H1 (cell line): ENCODE results near the gene SFR1. TPM values are rescaled to one million over a fixed set of nuclear protein-coding genes. Genes with fewer than 3 reads are reported as not detected.

Source experiments
- CTCF ChIA-PET: fragments of 300-600 bp; sonication (Branson Sonifier 250); formaldehyde crosslinking; loops from one replicate; lab custom pipeline; 2021; ENCODE audit not compliant: partially characterized antibody; lab: Charles Lee
- POLR2A ChIA-PET: fragments of 300-600 bp; sonication (Branson Sonifier 250); formaldehyde crosslinking; loops from one replicate; lab custom pipeline; 2021; ENCODE audit warnings: inconsistent platforms; ENCODE audit not compliant: partially characterized antibody; lab: Charles Lee
- DNase-seq, 2 experiments: peaks; one replicate each; pipeline versions ENCODE4 v3.0.0 to v3.0.0-alpha.2; 2010 to 2022; ENCODE audit warnings: low spot score in 2 of 2, low read depth in 1 of 2, mixed read lengths in 1 of 2
- FAIRE-seq: peaks from 2 replicates; lab custom pipeline; 2011; peaks lifted over from hg19 to GRCh38; lab: Jason Lieb, UNC
- H2AFZ ChIP-seq: 2 replicates; pipeline ENCODE4 v1.8.1; 2012; ENCODE audit warnings: low read length, inconsistent platforms
- H2AK5ac ChIP-seq: 2 replicates; pipeline ENCODE4 v1.6.1; 2013; ENCODE audit warnings: low read depth, low read length
- H2BK120ac ChIP-seq: replicated peaks from 2 replicates; pipeline ENCODE3; 2013; ENCODE audit warnings: low read depth, low read length, inconsistent platforms
- H2BK12ac ChIP-seq: 2 replicates; pipeline ENCODE4 v1.6.1; 2013; ENCODE audit warnings: low read depth, low read length
- H2BK15ac ChIP-seq: 2 replicates; pipeline ENCODE4 v1.6.1; 2013; ENCODE audit warnings: low read length
- H2BK20ac ChIP-seq: 2 replicates; pipeline ENCODE4 v1.6.1; 2013; ENCODE audit warnings: low read length
- H2BK5ac ChIP-seq: 2 replicates; pipeline ENCODE4 v1.6.1; 2013; ENCODE audit warnings: low read depth, low read length
- H3K14ac ChIP-seq: 2 replicates; pipeline ENCODE4 v1.6.1; 2013; ENCODE audit warnings: inconsistent platforms; ENCODE audit not compliant: insufficient read length
- H3K18ac ChIP-seq: 2 replicates; pipeline ENCODE4 v1.6.1; 2013; ENCODE audit warnings: low read length; ENCODE audit errors: extremely low read depth
- H3K23ac ChIP-seq: 2 replicates; pipeline ENCODE4 v1.6.1; 2013; ENCODE audit warnings: inconsistent platforms; ENCODE audit not compliant: insufficient read length
- H3K23me2 ChIP-seq: 2 replicates; pipeline ENCODE4 v1.6.1; 2013; ENCODE audit warnings: low read depth, low read length
- H3K27ac ChIP-seq: 2 replicates; pipeline ENCODE4 v1.6.1; 2011; ENCODE audit warnings: low read depth, low read length, inconsistent platforms
- H3K27me3 ChIP-seq, 4 experiments: replicated peaks in 1 of 4; 1 replicate in 1 of 4; 2 replicates in 3 of 4; pipeline versions ENCODE4 v1.6.1 to v1.8.1; 2011 to 2013; ENCODE audit warnings: low read length in 3 of 4, mild to moderate bottlenecking in 3 of 4, inconsistent platforms in 2 of 4, mixed read lengths in 2 of 4, moderate library complexity in 1 of 4; ENCODE audit not compliant: control insufficient read depth in 3 of 4, insufficient read depth in 3 of 4; ENCODE audit errors: extremely low read depth in 1 of 4
- H3K36me3 ChIP-seq, 4 experiments: 2 replicates each; pipeline versions ENCODE4 v1.6.1 to v1.8.1; 2011 to 2013; ENCODE audit warnings: mild to moderate bottlenecking in 4 of 4, low read length in 3 of 4, moderate library complexity in 2 of 4, control low read depth in 1 of 4, inconsistent platforms in 1 of 4; ENCODE audit not compliant: insufficient read depth in 4 of 4, control insufficient read depth in 2 of 4
- H3K4ac ChIP-seq: replicated peaks from 2 replicates; pipeline ENCODE3; 2013; ENCODE audit warnings: low read length, low read depth, mixed read lengths, inconsistent platforms; ENCODE audit not compliant: insufficient read length
- H3K4me1 ChIP-seq, 4 experiments: replicated peaks in 1 of 4; 1 replicate in 1 of 4; 2 replicates in 3 of 4; pipeline versions ENCODE4 v1.6.1 to v1.8.1; 2011 to 2013; ENCODE audit warnings: low read length in 3 of 4, inconsistent platforms in 2 of 4, mixed read lengths in 1 of 4; ENCODE audit not compliant: insufficient read depth in 4 of 4, control insufficient read depth in 3 of 4
- H3K4me2 ChIP-seq, 2 experiments: 2 replicates each; pipeline versions ENCODE4 v1.6.1 to v1.8.1; 2011 to 2013; ENCODE audit warnings: low read depth in 2 of 2, low read length in 2 of 2, control low read depth in 1 of 2, inconsistent platforms in 1 of 2, mild to moderate bottlenecking in 1 of 2; ENCODE audit not compliant: insufficient read depth in 1 of 2
- H3K4me3 ChIP-seq, 4 experiments: fragments of 200-600, 300-600 bp in 1 of 4; sonication (generic), shearing (Covaris generic), sonication (Bioruptor Twin) in 1 of 4; 2 replicates each; pipeline versions ENCODE4 v1.5.1 to v1.8.1; 2011 to 2016; ENCODE audit warnings: low read length in 4 of 4, low read depth in 3 of 4, control low read depth in 2 of 4, inconsistent platforms in 2 of 4, mild to moderate bottlenecking in 2 of 4, mixed read lengths in 1 of 4, moderate library complexity in 1 of 4; ENCODE audit not compliant: insufficient read depth in 2 of 4; ENCODE audit errors: extremely low read depth in 1 of 4
- H3K56ac ChIP-seq: replicated peaks from 2 replicates; pipeline ENCODE3; 2013; ENCODE audit warnings: low read depth, mild to moderate bottlenecking, mixed read lengths, low read length, inconsistent platforms; ENCODE audit not compliant: insufficient read length
- H3K79me1 ChIP-seq: 2 replicates; pipeline ENCODE4 v1.6.1; 2013; ENCODE audit warnings: low read depth, low read length, control low read depth
- H3K79me2 ChIP-seq, 2 experiments: 2 replicates each; pipeline versions ENCODE4 v1.6.1 to v1.8.1; 2012 to 2013; ENCODE audit warnings: low read length in 2 of 2, mild to moderate bottlenecking in 2 of 2, inconsistent platforms in 1 of 2; ENCODE audit not compliant: insufficient read depth in 2 of 2, control insufficient read depth in 1 of 2
- H3K9ac ChIP-seq, 4 experiments: replicated peaks in 1 of 4; 1 replicate in 1 of 4; 2 replicates in 3 of 4; pipeline versions ENCODE4 v1.6.1 to v1.8.1; 2011 to 2013; ENCODE audit warnings: low read depth in 3 of 4, low read length in 3 of 4, control low read depth in 2 of 4, mild to moderate bottlenecking in 2 of 4, moderate library complexity in 2 of 4, inconsistent platforms in 1 of 4; ENCODE audit errors: extremely low read depth in 1 of 4
- H3K9me3 ChIP-seq, 2 experiments: 2 replicates each; pipeline versions ENCODE4 v1.6.1 to v1.8.1; 2012 to 2013; ENCODE audit warnings: mild to moderate bottlenecking in 2 of 2, moderate library complexity in 2 of 2, control low read depth in 1 of 2, inconsistent platforms in 1 of 2, low read depth in 1 of 2, low read length in 1 of 2, mixed read lengths in 1 of 2; ENCODE audit not compliant: insufficient read depth in 2 of 2
- H4K20me1 ChIP-seq, 2 experiments: replicated peaks in 1 of 2; 2 replicates each; pipeline versions ENCODE3 to v1.8.1; 2011 to 2013; ENCODE audit warnings: inconsistent platforms in 2 of 2, low read length in 2 of 2, mild to moderate bottlenecking in 1 of 2; ENCODE audit not compliant: insufficient read depth in 2 of 2, control insufficient read depth in 1 of 2
- H4K5ac ChIP-seq: 2 replicates; pipeline ENCODE4 v1.6.1; 2013; ENCODE audit warnings: low read length, low read depth, mixed read lengths, inconsistent platforms; ENCODE audit not compliant: insufficient read length
- H4K8ac ChIP-seq: 2 replicates; pipeline ENCODE4 v1.8.0; 2013; ENCODE audit warnings: mild to moderate bottlenecking, moderate library complexity, low read length, inconsistent platforms; ENCODE audit not compliant: insufficient read depth; ENCODE audit errors: extremely low read depth
- H4K91ac ChIP-seq: replicated peaks from 2 replicates; pipeline ENCODE3; 2013; ENCODE audit warnings: low read length, mixed read lengths, inconsistent platforms; ENCODE audit not compliant: insufficient read length
- BRCA1 ChIP-seq: IDR thresholded peaks from 2 replicates; pipeline ENCODE4 v1.6.1; 2012; ENCODE audit warnings: low read depth, low read length, improper control_type of control experiment
- CHD2 ChIP-seq: IDR thresholded peaks from 2 replicates; pipeline ENCODE4 v1.6.1; 2012; ENCODE audit warnings: low read length, improper control_type of control experiment
- EZH2 ChIP-seq: fragments of 200-600 bp; sonication (generic); IDR thresholded peaks from 2 replicates; pipeline ENCODE4 v1.7.1; 2012; ENCODE audit warnings: low read depth, mild to moderate bottlenecking, moderate library complexity, low read length, inconsistent platforms; ENCODE audit not compliant: severe bottlenecking
- GABPA ChIP-seq: IDR thresholded peaks from 2 replicates; pipeline ENCODE4 v1.6.1; 2011; ENCODE audit warnings: mild to moderate bottlenecking, low read length, moderate library complexity, borderline replicate concordance; ENCODE audit not compliant: insufficient read depth
- KDM1A ChIP-seq: fragments of 200-600, 300-600 bp; sonication (generic); IDR thresholded peaks from 2 replicates; pipeline ENCODE4 v1.7.1; 2016; ENCODE audit warnings: mild to moderate bottlenecking, low read length, borderline replicate concordance
- POLR2AphosphoS5 ChIP-seq: IDR thresholded peaks from 2 replicates; pipeline ENCODE4 v1.6.1; 2011; ENCODE audit warnings: low read depth, low read length
- SP4 ChIP-seq: IDR thresholded peaks from 2 replicates; pipeline ENCODE4 v1.6.1; 2012; ENCODE audit warnings: low read length, inconsistent platforms
- TAF7 ChIP-seq: optimal IDR thresholded peaks from 2 replicates; pipeline ENCODE3; 2011; ENCODE audit warnings: low read depth, mild to moderate bottlenecking, inconsistent platforms, low read length, moderate library complexity, borderline replicate concordance
- WGBS, 2 experiments: shearing (Covaris generic) in 1 of 2; methylation state at CpG; one replicate each; pipeline versions ENCODE4 v1.1.6 to v1.1.7; 2013 to 2015; ENCODE audit warnings: low lambda C conversion rate in 2 of 2, mixed read lengths in 2 of 2, inconsistent platforms in 1 of 2, low coverage in 1 of 2, missing lambda C conversion rate in 1 of 2; ENCODE audit not compliant: insufficient replicate concordance in 2 of 2, insufficient coverage in 1 of 2, insufficient read length in 1 of 2; ENCODE audit errors: extremely low coverage in 1 of 2, missing lambda C conversion rate in 1 of 2; 5-methylcytosine and 5-hydroxymethylcytosine counted together
- polyA plus RNA-seq, 7 experiments: library from polyadenylated mRNA; depleted of rRNA in 3 of 7; stranded (reverse) in 5 of 7; unstranded in 2 of 7; fragments of >200 nt in 5 of 7; fragments of 200-250 nt in 2 of 7; gene quantifications; 1 replicate in 5 of 7; 2 replicates in 1 of 7; 4 replicates in 1 of 7; pipeline versions ENCODE4 v1.2.1 to v1.2.3, GENCODE V29; 2011 to 2013; ENCODE audit warnings: missing spikeins in 2 of 7, mixed read lengths in 2 of 7
- total RNA-seq: library from RNA; stranded (reverse); fragmentation: NEBNext Ultra II Directional; extraction: Animal tissue kit (Norgen Biotek cat#: 25700); gene quantifications from 2 replicates; pipeline ENCODE4 v1.2.1, GENCODE V29; 2021
- TF ChIP-seq, protein P1 (sequence below): IDR thresholded peaks from 2 replicates; pipeline ENCODE4 v1.6.1; 2012; ENCODE audit warnings: inconsistent platforms

The SFR1 gene
- total and polyA plus RNA-seq, 2 of the 8 experiments (the other 6 are each of a cell fraction or from before 2014, with no cell fraction given) = 3.4 to 7.7 TPM

DNA sequence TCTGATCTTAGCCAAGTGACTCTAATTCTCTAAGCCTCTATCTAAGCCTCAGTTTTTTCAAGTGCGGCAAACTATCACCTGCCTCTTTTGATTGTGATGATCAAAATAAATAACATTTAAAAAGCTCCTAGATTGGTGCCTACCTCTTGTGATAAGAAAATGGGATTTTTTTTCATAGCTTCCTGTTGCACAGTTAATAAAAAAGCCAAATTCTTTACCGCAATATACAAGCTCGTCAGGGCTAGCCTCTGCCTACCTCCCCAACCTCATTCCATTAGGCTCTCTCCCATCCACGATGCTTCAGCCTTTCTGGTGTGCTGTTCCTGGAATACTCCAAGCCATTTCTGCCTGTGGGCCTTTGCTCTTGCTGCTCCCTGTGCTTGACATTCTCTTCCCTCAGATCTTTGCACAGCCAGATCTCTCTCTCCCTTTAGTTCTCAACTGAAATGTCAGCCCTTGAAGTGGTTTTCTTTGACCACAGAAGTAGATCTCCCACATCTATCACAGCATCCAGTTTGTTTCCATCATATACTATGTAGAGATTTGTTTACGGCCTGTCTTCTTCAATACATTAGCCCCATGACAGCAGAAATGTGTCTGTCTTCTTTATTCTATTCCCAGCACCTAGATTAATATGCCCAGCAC lies 48.8 kb downstream of the SFR1 start:
- H3K23ac ChIP-seq = no peak overlapping the region

More for the DNA sequence above, 48.8 kb downstream of the SFR1 start:
- DNase-seq (no peak), FAIRE-seq (no peak)
- H3K4me1 ChIP-seq = no peaks in the 10 kb centered on the region
- no peaks in the 10 kb centered on the region for H3K23me2 ChIP-seq
- WGBS, 2 experiments = 86% methylated on average over 5 of the region's 5 CpGs; no CpG with 5 or more reads in 1 of the 2 experiments
- no peak overlapping the region for H3K9ac ChIP-seq
- H3K36me3 ChIP-seq = 0 out of 8 replicates have a peak, but pooled peaks cover 0 to 2% (median 0%) of the 10 kb centered on the region in 4 experiments
- no peak overlapping the region for H2BK120ac ChIP-seq
- no peaks in the 10 kb centered on the region for H3K79me1 ChIP-seq
- H3K4me3 ChIP-seq = no peak overlapping the region
- no peak overlapping the region for H2BK15ac ChIP-seq
- H4K91ac ChIP-seq = no peak overlapping the region
- H4K5ac ChIP-seq = no peak overlapping the region
- H3K56ac ChIP-seq = no peak overlapping the region
- no peak overlapping the region for H2AFZ ChIP-seq
- ChIA-PET CTCF (no interaction called here), POLR2A (no interaction called here)
- H2BK12ac ChIP-seq = no peak overlapping the region
- H2BK20ac ChIP-seq = no peak overlapping the region
- H3K14ac ChIP-seq = no peak overlapping the region
- peaks cover 0 to 2% of the 10 kb centered on the region in 2 experiments; a peak in 2 of 4 replicates for H3K9me3 ChIP-seq
- H3K27ac ChIP-seq = no peak overlapping the region
- H2AK5ac ChIP-seq = no peak overlapping the region
- H4K8ac ChIP-seq = no peak overlapping the region
- H4K20me1 ChIP-seq = no peaks in the 10 kb centered on the region
- H3K4me2 ChIP-seq = no peak overlapping the region
- H3K4ac ChIP-seq = no peak overlapping the region
- no peak overlapping the region for H2BK5ac ChIP-seq
- H3K27me3 ChIP-seq = no peaks in the 10 kb centered on the region
- TF ChIP-seq TAF7 (no peak), BRCA1 (no peak), GABPA (no peak), EZH2 (no peak), CHD2 (no peak), SP4 (no peak), POLR2AphosphoS5 (no peak), KDM1A (no peak)
- TF ChIP-seq, protein P1, sequence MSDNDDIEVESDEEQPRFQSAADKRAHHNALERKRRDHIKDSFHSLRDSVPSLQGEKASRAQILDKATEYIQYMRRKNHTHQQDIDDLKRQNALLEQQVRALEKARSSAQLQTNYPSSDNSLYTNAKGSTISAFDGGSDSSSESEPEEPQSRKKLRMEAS = no peak
- H3K18ac ChIP-seq = no peak overlapping the region
- no peaks in the 10 kb centered on the region for H3K79me2 ChIP-seq
